CD14-positive monocyte (primary cell): ENCODE data around the gene GPR150. TPM values are rescaled to one million over a fixed set of nuclear protein-coding genes. Genes with fewer than 3 reads are reported as not detected.

Source experiments
- DNase-seq, 3 donors: peaks; one replicate each; pipeline ENCODE4 v3.0.0-alpha.2; 2011 to 2022
- H2AFZ ChIP-seq: 2 replicates; pipeline ENCODE4 v1.6.0; 2012; ENCODE audit warnings: mild to moderate bottlenecking, low read depth, low read length, inconsistent platforms; ENCODE audit not compliant: insufficient read depth, poor library complexity, severe bottlenecking
- H3K27ac ChIP-seq, 2 donors: 1 replicate in 1 of 2; 2 replicates in 1 of 2; pipeline ENCODE4 v1.5.1; 2012 to 2013; ENCODE audit warnings: low read length in 2 of 2, control low read depth in 1 of 2, inconsistent platforms in 1 of 2, low read depth in 1 of 2, mild to moderate bottlenecking in 1 of 2
- H3K27me3 ChIP-seq, 2 donors: one replicate each; pipeline versions ENCODE4 v1.6.0 to v1.6.1; 2011 to 2013; ENCODE audit warnings: low read length in 2 of 2; ENCODE audit not compliant: control insufficient read depth in 2 of 2, insufficient read depth in 2 of 2
- H3K36me3 ChIP-seq, 2 donors: replicated peaks in 1 of 2; 1 replicate in 1 of 2; 2 replicates in 1 of 2; pipeline versions ENCODE4 v1.5.1 to v1.6.1; 2012 to 2013; ENCODE audit warnings: low read length in 2 of 2, control low read depth in 1 of 2, inconsistent platforms in 1 of 2, mild to moderate bottlenecking in 1 of 2; ENCODE audit not compliant: insufficient read depth in 2 of 2, control insufficient read depth in 1 of 2
- H3K4me1 ChIP-seq, 2 donors: 1 replicate in 1 of 2; 2 replicates in 1 of 2; pipeline versions ENCODE4 v1.5.1 to v1.6.1; 2012 to 2013; ENCODE audit warnings: low read length in 2 of 2, control low read depth in 1 of 2, inconsistent platforms in 1 of 2, mild to moderate bottlenecking in 1 of 2, moderate library complexity in 1 of 2; ENCODE audit not compliant: insufficient read depth in 2 of 2, control insufficient read depth in 1 of 2
- H3K4me2 ChIP-seq: replicated peaks from 2 replicates; pipeline ENCODE3; 2012; ENCODE audit warnings: low read length, moderate library complexity, mild to moderate bottlenecking; ENCODE audit not compliant: poor library complexity, severe bottlenecking; ENCODE audit errors: extremely low read depth
- H3K4me3 ChIP-seq, 3 experiments: fragments of 200-600 bp in 1 of 3; sonication (generic) in 1 of 3; replicated peaks in 1 of 3; 1 replicate in 2 of 3; 2 replicates in 1 of 3; pipeline ENCODE4 v1.5.1; 2011 to 2013; ENCODE audit warnings: low read length in 3 of 3, mild to moderate bottlenecking in 3 of 3, control low read depth in 2 of 3, low read depth in 2 of 3, inconsistent platforms in 1 of 3, moderate library complexity in 1 of 3
- H3K79me2 ChIP-seq: 2 replicates; pipeline ENCODE4 v1.6.0; 2012; ENCODE audit warnings: mild to moderate bottlenecking, control low read depth, inconsistent platforms, low read length, moderate library complexity; ENCODE audit not compliant: insufficient read depth
- H3K9ac ChIP-seq: 2 replicates; pipeline ENCODE4 v1.6.0; 2017; ENCODE audit warnings: low read length, mild to moderate bottlenecking; ENCODE audit not compliant: insufficient read depth, poor library complexity, severe bottlenecking
- H3K9me3 ChIP-seq, 2 donors: replicated peaks in 1 of 2; 1 replicate in 1 of 2; 2 replicates in 1 of 2; pipeline versions ENCODE4 v1.5.1 to v1.6.1; 2012 to 2013; ENCODE audit warnings: low read length in 2 of 2, control low read depth in 1 of 2; ENCODE audit not compliant: control insufficient read depth in 1 of 2, insufficient read depth in 1 of 2
- H4K20me1 ChIP-seq: 2 replicates; pipeline ENCODE4 v1.6.0; 2012; ENCODE audit warnings: mild to moderate bottlenecking, low read length, control low read depth, moderate library complexity; ENCODE audit not compliant: insufficient read depth
- H3K27ac Mint-ChIP-seq, 7 donors: one replicate each; pipeline ENCODE4 v1.8.0; 2020; ENCODE audit warnings: mild to moderate bottlenecking in 7 of 7, mixed read lengths in 7 of 7, moderate library complexity in 6 of 7, inconsistent platforms in 2 of 7
- H3K27me3 Mint-ChIP-seq, 3 donors: one replicate each; pipeline ENCODE4 v1.8.0; 2021 to 2022; ENCODE audit warnings: low read depth in 3 of 3, mild to moderate bottlenecking in 3 of 3, mixed read lengths in 3 of 3, moderate library complexity in 3 of 3, inconsistent platforms in 1 of 3
- H3K36me3 Mint-ChIP-seq, 2 donors: one replicate each; pipeline ENCODE4 v1.8.0; 2020; ENCODE audit warnings: mixed read lengths in 2 of 2, inconsistent platforms in 1 of 2, mild to moderate bottlenecking in 1 of 2
- H3K4me1 Mint-ChIP-seq: one replicate; pipeline ENCODE4 v1.8.0; 2020; ENCODE audit warnings: mild to moderate bottlenecking, mixed read lengths
- H3K4me3 Mint-ChIP-seq, 2 donors: one replicate each; pipeline ENCODE4 v1.8.0; 2020; ENCODE audit warnings: mild to moderate bottlenecking in 2 of 2, mixed read lengths in 2 of 2, moderate library complexity in 1 of 2
- H3K9me3 Mint-ChIP-seq, 7 donors: one replicate each; pipeline ENCODE4 v1.8.0; 2020 to 2022; ENCODE audit warnings: mixed read lengths in 7 of 7, mild to moderate bottlenecking in 6 of 7, moderate library complexity in 6 of 7, inconsistent platforms in 2 of 7
- CTCF ChIP-seq: fragments of 200-600 bp; IDR thresholded peaks from one replicate; pipeline ENCODE4 v1.8.0; 2022; ENCODE audit warnings: antibody characterized with exemption, mild to moderate bottlenecking
- WGBS: methylation state at CpG from one replicate; pipeline ENCODE4 v1.1.5; 2013; ENCODE audit warnings: missing lambda C conversion rate; ENCODE audit not compliant: insufficient coverage; 5-methylcytosine and 5-hydroxymethylcytosine counted together
- intact Hi-C, 2 donors: fragments of 100-400 bp; cut with micrococcal nuclease; formaldehyde crosslinking; loops; one replicate each; pipeline versions ENCODE4 v1.15.0 to v1.15.1; 2023
- polyA plus RNA-seq, 3 donors: library from polyadenylated mRNA; depleted of rRNA in 1 of 3; unstranded in 2 of 3; stranded (reverse) in 1 of 3; fragments of 300-500 nt in 2 of 3; fragments of >200 nt in 1 of 3; fragmentation: Illumina TruSeq in 2 of 3; gene quantifications; 1 replicate in 2 of 3; 2 replicates in 1 of 3; pipeline ENCODE4 v1.2.3, GENCODE V29; 2012 to 2021

GPR150 gene
- polyA plus RNA-seq, 3 donors: not detected

DNA sequence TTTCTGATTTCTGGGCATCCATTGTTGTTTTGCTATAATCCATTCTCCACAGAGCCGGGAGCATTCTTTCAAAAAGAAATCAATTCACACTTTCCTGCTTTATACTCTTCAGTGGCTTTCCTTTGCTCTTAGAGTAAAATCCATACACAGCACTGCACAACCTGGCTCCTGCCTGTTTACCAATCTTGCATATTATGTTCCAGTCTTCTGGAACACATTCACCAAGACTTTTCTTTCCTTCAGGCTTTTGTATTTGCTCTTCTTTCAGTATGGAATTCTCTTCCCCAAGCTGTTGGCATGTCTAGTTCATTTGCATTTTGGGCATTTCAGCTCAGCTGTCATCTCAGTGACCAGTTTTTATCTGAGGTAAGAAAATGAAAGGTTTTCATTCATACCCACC lies 33.0 kb downstream of the GPR150 start:
- Histone ChIP-seq H3K4me1 (no peaks in the 10 kb centered on the region), H2AFZ (no peak overlapping the region), H3K4me2 (no peak overlapping the region), H3K27ac (no peak overlapping the region), H3K36me3 (no peaks in the 10 kb centered on the region), H3K27me3 (no peaks in the 10 kb centered on the region), H3K79me2 (no peaks in the 10 kb centered on the region), H4K20me1 (no peaks in the 10 kb centered on the region), H3K9ac (no peak overlapping the region), H3K4me3 (no peak overlapping the region), H3K9me3 (no peaks in the 10 kb centered on the region)
- Mint-ChIP-seq H3K4me1 (peaks cover 2% of the 10 kb centered on the region), H3K9me3 (no peaks in the 10 kb centered on the region), H3K27me3 (no peaks in the 10 kb centered on the region), H3K4me3 (no peak overlapping the region), H3K36me3 (no peaks in the 10 kb centered on the region), H3K27ac (peak overlapping the region in 1 of 7 donors; percentile 41)
- no peak for TF ChIP-seq CTCF
- 100% methylated on average over 1 of the region's 1 CpG for WGBS
- intact Hi-C loops: no loop called here
- DNase-seq: no peak

DNA sequence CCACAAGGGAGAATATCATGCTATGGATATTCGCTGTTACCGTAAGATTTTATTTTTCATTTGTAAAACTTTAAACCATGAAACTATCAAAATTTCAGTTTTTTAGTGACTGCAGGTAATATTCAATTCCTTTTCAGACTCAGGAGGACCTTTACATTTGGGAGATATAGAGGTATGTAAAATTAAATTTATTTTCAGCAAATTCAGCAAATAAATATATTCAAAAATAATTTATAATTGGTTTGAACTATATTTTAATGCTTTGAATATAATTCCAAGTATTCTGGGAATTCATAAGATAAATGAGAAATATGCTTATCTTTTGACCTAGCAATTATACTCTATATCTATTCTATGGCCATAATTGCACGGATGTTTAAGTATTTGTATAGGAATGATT lies 34.3 kb downstream of the GPR150 start:
- no peak overlapping the region for H3K4me3 Mint-ChIP-seq
- Histone ChIP-seq H3K4me2 (no peak overlapping the region), H3K27ac (no peak overlapping the region), H3K9me3 (no peaks in the 10 kb centered on the region), H3K79me2 (no peaks in the 10 kb centered on the region), H3K9ac (no peak overlapping the region), H3K36me3 (no peaks in the 10 kb centered on the region), H3K4me1 (no peaks in the 10 kb centered on the region), H3K27me3 (no peaks in the 10 kb centered on the region), H4K20me1 (no peaks in the 10 kb centered on the region), H3K4me3 (no peak overlapping the region), H2AFZ (no peak overlapping the region)
- H3K4me1 Mint-ChIP-seq: no peaks in the 10 kb centered on the region
- H3K27me3 Mint-ChIP-seq: no peaks in the 10 kb centered on the region
- intact Hi-C loops: no loop called here
- no peaks in the 10 kb centered on the region for H3K9me3 Mint-ChIP-seq
- TF ChIP-seq CTCF: no peak
- H3K36me3 Mint-ChIP-seq: no peaks in the 10 kb centered on the region
- H3K27ac Mint-ChIP-seq: no peak overlapping the region
- no peak for DNase-seq
- WGBS: no CpG with 5 or more reads among the region's 3 CpGs
